Gastrocnemius medialis (tissue), 4 donors: Measurements from ENCODE around the gene WDR91.

Source experiments
- POLR2A ChIP-seq, 2 donors: fragments of 450-650 bp; IDR thresholded peaks; one replicate each; pipeline ENCODE4 v1.6.1; 2017; ENCODE audit warnings: antibody characterized with exemption in 2 of 2, mild to moderate bottlenecking in 2 of 2, moderate library complexity in 2 of 2
- TF ChIP-seq, protein P1 (sequence below), 5 experiments: fragments of 450-650 bp in 3 of 5; fragments of 200-600 bp in 2 of 5; sonication (generic) in 2 of 5; IDR thresholded peaks in 4 of 5; conservative IDR thresholded peaks in 1 of 5; 1 replicate in 4 of 5; 2 replicates in 1 of 5; pipeline ENCODE4 v1.5.1; 2016 to 2019; ENCODE audit warnings: antibody characterized with exemption in 5 of 5, mild to moderate bottlenecking in 3 of 5, moderate library complexity in 3 of 5

DNA sequence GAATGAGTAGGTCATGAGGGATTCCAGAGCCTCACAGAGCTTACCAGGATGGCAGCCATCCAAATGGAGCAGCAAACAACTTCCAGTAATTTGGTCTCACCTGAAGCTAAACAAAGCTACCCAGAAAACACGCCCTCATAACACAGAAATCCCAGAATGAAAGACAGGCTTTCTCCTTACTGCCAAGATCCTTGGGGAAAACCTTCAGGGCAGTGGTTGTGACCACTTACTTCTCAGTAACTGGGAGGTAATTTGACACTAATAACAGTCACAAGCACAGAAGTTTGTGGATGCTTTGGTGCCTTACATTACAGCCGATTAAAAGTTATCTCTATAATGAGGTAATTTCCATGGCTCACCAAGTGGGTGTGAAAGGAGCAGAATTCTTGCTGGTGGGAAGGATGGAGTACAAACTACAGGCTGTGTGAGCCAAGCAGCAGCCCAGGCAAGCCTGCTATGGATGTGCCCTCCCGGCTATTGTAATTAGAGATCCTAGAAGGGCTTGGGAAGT is 10.4 kb downstream of the WDR91 start:
- TF ChIP-seq, protein P1, sequence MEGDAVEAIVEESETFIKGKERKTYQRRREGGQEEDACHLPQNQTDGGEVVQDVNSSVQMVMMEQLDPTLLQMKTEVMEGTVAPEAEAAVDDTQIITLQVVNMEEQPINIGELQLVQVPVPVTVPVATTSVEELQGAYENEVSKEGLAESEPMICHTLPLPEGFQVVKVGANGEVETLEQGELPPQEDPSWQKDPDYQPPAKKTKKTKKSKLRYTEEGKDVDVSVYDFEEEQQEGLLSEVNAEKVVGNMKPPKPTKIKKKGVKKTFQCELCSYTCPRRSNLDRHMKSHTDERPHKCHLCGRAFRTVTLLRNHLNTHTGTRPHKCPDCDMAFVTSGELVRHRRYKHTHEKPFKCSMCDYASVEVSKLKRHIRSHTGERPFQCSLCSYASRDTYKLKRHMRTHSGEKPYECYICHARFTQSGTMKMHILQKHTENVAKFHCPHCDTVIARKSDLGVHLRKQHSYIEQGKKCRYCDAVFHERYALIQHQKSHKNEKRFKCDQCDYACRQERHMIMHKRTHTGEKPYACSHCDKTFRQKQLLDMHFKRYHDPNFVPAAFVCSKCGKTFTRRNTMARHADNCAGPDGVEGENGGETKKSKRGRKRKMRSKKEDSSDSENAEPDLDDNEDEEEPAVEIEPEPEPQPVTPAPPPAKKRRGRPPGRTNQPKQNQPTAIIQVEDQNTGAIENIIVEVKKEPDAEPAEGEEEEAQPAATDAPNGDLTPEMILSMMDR (IDR thresholded peaks at IDR 0.05 in 4 of 5, conservative IDR thresholded peaks at IDR 0.05 in 1 of 5), result no peak
- no peak for TF ChIP-seq POLR2A (IDR thresholded peaks at IDR 0.05)
